HTERT RPE-1 (cell line): ENCODE measurements around the gene RGS8.

Experiments used
- in situ Hi-C: fragments of 300-500 bp; cut with MboI; formaldehyde crosslinking; loops from 4 replicates; pipeline ENCODE4 v1.14.3; 2020; ENCODE audit warnings: low sequenced_read_pairs

RGS8 gene

DNA sequence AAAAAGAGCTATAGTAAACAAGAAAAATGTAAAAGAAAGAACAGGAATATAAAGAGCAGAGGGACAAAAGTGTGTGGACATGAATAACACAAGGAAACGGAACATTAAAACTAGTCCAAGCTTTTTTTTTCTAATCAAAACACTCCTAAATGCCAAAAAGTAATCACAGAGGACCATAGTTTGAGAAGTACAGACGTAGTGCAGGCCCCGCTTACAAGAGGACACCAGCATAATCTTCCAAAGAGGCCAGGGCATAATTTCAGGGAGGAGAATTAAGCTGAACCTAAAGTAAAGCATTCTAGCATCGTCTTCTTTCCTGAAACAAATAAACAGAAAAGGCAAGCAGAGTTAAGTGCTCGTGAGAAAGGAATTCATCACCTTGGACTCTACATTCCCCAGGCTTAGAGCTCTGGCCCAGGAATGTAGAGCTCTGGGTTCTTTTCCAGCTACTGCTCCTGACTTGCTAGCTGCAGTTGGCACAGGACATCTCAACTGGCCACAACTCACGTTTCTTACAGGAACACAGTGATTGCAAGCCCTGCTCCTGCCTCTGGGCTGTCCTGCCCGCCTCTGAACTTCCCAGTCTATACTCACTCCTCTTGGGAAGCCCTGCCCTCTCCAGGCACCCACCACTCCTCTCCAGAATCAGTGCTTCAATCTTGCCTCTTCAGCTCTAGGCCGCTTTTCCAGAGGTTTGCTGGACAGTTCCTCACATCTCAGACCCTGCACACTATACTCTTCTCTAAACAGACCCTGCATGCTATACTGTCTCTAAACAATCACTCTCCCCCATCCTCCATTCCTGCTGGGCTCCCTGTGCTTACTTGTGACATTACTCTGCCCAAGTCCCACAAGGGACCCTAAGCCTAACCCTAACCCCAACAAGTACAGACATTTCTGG lies 9.8 kb downstream of the RGS8 start:
- in situ Hi-C loops, result no loop called here

- in situ Hi-C loops, result no loop called here
Observed at GRCh38 chr1:182672487-182672836, 11.9 kb downstream of the RGS8 start.

DNA sequence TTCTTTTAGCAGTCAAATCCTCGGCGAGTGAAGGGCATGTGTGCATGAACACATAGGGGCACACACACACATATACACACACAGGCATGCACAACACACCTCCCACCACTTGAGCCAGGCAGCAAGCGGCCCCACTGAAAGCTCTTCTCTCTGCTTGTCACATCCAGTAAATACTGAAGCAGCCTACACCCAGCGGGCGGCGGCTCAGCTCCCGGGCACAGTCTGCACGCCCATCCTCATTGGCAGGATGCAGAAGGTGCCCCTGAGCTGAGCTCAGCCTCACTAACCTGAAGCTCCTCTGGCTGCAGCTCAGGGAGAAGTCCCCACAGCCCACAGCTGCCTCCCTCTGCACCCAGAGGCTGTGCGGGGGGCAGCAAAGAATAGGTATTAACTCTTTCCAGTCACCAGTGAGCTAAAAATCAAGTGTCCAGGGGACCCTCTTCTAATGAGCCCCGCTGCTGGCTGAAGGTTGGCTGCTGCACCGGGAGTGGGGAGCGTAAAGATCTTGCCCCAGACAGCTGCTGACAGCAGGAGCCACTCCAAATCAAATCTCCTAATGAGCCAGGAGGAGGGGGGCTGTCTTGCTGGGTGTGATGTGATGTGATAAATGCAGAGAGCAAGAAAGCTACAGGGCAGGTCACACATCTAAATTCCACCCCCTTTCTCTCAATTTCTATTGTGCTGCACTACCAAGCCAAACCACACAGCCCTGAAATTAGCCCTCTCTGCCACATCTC lies 12.5 kb downstream of the RGS8 start:
- in situ Hi-C loops, result no loop called here

- in situ Hi-C loops, result no loop called here
Observed at GRCh38 chr1:182670032-182670749, 14.2 kb downstream of the RGS8 start.

- in situ Hi-C loops, result no loop called here
Observed at GRCh38 chr1:182669266-182669665, 15.1 kb downstream of the RGS8 start.

DNA sequence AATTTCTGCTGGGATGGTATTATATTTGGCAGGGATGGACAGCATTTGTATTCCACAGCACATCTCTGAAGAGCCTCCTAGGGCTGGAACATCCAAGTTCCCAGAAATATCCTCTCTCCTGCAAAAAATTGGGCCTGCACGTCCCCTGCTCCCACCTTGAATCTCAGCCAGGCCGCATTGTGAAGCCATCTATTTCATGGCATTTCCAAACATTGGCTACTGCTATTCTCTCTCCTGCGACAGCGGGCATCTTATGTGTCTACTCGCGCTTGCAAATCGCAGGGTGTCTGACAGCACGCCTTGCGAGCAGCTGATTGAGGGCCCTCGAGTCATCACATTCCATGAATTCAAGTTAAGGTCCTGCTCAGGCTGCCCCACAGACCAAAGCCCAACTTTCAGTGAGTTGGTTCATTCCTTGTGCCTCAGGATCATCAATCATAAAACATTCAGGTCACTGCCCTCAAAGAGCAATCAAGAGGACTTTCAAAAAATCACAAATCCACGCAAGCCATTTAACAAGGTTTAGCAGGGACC lies 15.8 kb downstream of the RGS8 start:
- in situ Hi-C loops, result no loop called here

GRCh38 chr1:182667848-182668505 lies 16.4 kb downstream of the RGS8 start:
- in situ Hi-C loops, result no loop called here

- in situ Hi-C loops, result no loop called here
Observed at GRCh38 chr1:182666706-182667105, 17.7 kb downstream of the RGS8 start.

DNA sequence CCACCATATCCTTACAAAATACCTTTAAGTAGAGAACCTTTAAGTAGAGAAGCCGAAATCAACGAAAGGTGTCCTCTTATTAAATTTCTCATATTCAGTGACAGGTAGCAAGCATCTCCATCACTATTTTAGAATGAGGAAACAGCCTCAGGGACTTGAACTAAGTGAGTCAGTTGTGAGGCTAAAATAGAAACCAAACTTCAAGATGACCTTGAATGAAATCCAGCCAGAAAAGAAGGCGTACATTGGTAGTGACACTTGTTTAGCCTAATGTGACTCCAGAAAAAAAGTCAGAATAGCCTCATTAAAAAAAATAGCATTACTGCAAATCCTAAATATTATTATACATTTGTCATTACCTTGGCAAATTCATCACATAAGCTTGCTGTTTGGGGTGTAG lies 20.1 kb downstream of the RGS8 start:
- in situ Hi-C loops, result no loop called here

DNA sequence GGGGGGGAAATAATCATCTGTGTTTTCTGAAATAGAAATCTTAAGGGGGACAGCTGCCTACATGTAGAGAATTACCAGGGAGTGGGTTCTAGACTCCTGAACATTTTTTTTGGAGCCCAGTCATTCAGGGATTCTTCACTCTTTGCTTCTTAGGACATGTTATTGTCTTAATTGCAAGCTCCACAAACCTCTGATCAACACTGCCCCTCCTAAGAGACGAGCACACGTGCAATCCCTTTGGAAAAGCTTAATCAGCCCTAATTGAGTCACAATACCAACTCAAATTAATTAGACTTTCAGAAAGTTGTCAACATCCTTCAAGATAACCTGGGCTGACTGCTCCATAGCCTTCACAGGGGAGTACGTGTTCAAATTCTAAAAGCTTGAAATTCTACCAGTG lies 21.4 kb downstream of the RGS8 start:
- in situ Hi-C loops, result no loop called here

DNA sequence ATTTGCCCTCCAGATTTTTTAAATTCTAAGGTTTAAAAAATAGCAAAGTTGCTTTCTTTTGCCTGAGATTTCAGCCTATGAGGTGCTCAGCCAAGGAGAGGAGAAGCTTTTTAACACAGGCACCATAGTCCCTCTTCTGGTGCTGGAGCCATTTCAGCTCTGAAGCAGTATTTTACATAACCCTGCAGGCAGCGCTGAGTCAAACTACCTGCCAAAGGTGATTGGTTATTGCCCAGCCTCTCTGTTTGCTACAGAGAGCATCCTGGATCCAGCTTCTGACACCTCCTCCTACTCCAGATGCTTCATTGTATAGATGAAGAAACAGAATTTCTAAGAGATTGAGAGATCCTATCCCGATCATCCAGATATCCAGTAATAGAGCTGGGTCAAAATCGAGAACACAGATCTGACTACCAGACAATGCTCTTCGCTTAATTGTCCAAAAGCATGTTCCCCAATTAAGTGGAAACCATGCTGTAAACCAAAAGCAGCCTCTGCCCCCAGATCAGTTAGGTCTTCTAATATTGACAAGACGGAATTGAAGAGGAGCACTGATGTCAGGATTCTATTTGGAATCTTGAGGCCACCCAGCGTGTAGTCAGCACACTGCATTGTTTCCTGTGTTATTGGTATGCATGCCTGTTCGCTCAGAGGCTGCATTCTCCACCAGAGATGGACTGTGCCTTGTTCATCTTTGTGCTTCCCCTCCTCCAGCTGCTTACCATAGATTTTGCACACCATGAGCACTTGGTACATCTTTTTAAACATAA lies 22.1 kb downstream of the RGS8 start:
- in situ Hi-C loops, result no loop called here

- in situ Hi-C loops, result no loop called here
Observed at GRCh38 chr1:182658055-182658454, 26.3 kb downstream of the RGS8 start.

- in situ Hi-C loops, result no loop called here
Observed at GRCh38 chr1:182656842-182657397, 27.5 kb downstream of the RGS8 start.

GRCh38 chr1:182653986-182654385 lies 30.4 kb downstream of the RGS8 start:
- in situ Hi-C loops, result no loop called here

GRCh38 chr1:182652933-182653332 lies 31.5 kb downstream of the RGS8 start:
- in situ Hi-C loops, result no loop called here

DNA sequence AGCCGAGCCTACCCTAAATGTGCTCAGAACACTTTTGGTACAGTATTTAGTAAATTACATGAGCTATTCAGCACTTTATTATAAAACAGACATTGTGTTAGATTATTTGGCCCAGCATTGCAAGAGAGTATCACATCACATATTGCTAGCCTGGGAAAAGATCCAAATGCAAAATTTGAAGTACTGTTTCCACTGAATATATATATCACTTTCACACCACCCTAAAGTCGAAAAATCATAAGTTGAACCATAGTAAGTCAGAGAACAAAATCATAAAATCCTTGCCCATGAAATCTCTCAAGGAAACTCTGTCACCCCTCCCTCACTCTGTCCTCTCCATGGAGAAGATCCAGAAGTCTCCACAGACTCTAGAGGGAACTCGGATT lies 33.1 kb downstream of the RGS8 start:
- in situ Hi-C loops, result no loop called here

DNA sequence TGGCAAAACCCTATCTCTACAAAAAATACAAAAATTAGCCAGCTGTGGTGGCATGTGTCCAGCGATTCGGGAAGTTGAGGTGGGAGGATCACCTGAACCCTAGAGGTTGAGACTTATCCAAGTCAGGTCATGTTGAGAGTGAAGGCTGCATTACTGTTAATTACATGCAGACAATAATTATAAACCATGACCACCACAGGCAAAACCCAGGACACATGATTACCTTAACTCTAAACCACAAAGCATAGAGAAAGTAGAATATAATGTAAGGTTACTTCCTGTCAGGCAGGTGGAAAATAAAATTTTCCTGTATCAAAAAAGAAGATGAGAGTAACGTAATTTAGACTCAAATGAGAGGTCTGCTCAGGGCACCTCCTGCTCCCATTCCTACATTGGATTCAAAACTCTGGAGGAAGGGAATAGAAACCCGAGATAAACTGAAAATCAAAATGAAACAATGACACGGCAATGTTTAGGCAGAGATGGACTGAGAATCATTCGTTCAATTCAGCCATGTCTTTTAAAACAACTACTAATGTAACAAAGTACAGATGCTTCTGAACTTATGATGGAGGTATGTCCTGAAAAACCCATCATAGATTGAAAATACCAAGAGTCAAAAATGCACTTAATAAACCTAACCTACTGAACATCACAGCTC lies 33.6 kb downstream of the RGS8 start:
- in situ Hi-C loops, result no loop called here

- in situ Hi-C loops, result no loop called here
Observed at GRCh38 chr1:182649041-182649440, 35.3 kb downstream of the RGS8 start.

DNA sequence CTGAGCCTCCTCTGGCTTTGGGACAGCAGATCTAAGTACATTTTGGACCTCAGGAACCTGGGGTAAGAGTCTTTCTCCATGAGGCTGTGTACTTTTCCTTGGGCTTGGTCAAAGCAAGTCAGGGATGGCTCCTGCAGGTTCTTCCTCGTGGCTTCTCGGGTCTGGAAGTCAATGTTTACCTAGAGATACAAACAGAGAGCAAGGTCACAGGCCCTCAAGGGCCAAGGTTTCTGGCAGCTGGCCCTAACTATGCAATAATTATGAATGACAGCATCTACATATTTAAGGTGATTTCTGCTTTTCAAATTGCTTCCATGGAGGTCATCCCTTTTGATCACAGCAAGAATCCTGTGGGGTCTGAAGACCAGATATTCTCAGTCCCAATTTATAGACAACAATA lies 37.6 kb downstream of the RGS8 start:
- in situ Hi-C loops, result no loop called here
